GM12874 (cell line): ENCODE measurements around the gene CRISP3.

ENCODE experiments used
- CTCF ChIP-seq: IDR thresholded peaks from 2 replicates; pipeline ENCODE4 v1.5.1; 2011; ENCODE audit warnings: low read depth, mild to moderate bottlenecking, control low read depth, low read length, moderate library complexity; ENCODE audit not compliant: insufficient read depth

CRISP3 gene

DNA sequence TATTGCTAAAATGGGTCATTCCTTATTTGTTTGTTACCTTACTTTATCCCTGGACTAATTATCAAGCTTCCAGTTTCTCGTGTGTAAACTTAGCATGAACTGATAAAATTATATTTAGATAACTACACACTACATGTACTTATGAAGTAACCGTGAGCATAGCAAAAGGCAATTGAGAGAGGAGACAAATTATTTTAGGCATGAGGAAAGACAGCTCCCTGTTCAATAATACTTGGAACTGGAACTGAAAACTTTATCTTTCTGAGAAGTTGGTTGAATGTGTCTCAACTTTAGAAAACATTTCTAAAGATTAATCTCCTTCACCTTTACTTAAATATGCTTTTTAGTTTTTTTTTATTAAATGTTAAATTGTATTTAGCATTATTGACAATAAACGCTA is 11.4 kb downstream of the CRISP3 start:
- no peak for TF ChIP-seq CTCF

DNA sequence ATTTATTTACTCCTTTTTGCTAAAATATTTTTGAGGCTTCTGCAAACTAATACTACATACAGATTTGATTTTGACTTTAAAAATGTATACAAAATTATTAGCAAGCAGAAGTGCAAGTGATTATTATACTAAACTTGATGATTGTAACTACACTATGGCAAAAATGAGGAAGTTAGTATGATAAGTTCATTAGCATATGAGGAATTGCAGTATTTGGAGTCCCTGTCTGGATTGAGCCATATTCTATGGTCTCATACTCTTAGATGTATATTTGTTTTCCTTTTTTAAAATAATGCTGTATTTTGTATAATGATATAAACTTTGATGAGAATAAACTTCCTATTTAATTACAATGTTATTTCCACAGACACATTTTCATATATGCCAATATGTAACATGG is 13.9 kb downstream of the CRISP3 start:
- TF ChIP-seq CTCF, result no peak

DNA sequence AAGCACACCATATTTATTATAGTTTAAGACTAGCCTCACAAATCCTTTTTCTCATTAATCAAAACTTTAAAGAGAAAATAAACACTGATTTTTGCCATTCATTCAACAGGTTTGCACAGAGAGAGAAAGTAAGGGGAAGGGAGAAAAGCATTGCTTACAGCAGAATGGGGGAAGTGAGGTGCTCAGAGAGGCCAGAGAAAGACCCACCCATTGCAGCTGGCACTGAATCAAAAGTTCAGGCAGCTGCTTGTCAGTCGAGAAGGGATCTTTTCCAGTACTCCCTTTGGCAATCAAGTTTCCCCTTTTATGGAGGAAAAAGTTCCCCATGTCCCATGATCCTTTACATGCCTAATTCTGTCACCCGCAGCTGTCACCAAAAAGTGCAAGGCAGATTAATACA is 22.9 kb downstream of the CRISP3 start:
- no peak for TF ChIP-seq CTCF

- TF ChIP-seq CTCF, result no peak
Observed at GRCh38 chr6:49720372-49720771, 23.8 kb downstream of the CRISP3 start.

GRCh38 chr6:49713346-49713745 is 30.8 kb downstream of the CRISP3 start, which contains the start of gene CRISP2:
Gene CRISP2, minus strand, starts transcription at chr6:49713543. Its CDS starts 4,347 bp downstream, at chr6:49709196.
- no peak for TF ChIP-seq CTCF

GRCh38 chr6:49698478-49698877 is 45.7 kb downstream of the CRISP3 start:
- TF ChIP-seq CTCF, result no peak

DNA sequence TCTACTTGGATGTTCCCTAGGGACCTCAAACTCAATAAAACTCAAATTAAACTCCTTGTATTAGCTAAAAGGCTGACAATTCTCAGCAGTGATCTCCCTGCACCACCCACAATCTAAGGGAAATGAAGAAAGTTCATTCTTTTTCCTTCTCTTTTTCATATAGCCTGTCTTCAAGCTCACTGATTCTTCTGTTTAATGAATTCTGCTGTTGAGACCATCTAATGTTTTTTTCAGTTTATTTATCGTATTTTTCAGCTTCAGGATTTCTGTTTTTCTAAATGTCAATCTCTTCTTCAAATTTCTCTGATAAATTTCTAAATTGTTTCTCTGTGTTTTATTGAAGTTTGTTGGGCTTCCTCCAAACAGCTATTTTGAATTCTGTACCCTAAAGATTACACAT is 50.7 kb downstream of the CRISP3 start:
- TF ChIP-seq CTCF, result no peak

DNA sequence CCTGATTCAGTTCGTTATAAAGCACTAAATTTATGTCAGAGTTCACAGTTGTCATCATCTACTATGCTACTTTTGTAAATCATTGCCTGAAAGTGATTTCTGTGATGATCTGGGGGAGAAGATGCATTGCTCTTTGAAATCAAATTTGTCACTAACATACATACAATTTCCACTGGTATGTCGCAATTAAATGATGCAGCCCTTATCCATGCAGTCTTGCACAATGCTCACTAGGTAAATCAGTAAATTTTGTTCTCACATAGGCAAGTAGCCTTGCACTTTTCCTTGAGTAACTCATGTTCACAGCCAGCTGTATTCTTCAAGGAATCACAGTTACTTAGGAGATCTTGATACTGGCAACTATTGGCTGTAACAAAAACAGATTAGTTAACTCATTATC is 51.7 kb downstream of the CRISP3 start:
- no peak for TF ChIP-seq CTCF
